Fibroblast of lung (primary cell): ENCODE measurements around the gene ZNF792.

ENCODE experiments used
- CTCF ChIP-seq, 2 donors: IDR thresholded peaks in 1 of 2; conservative IDR thresholded peaks in 1 of 2; 1 replicate in 1 of 2; 2 replicates in 1 of 2; pipeline ENCODE4 v1.5.1; 2011 to 2012; ENCODE audit warnings: low read length in 2 of 2, control low read depth in 1 of 2, inconsistent platforms in 1 of 2, low read depth in 1 of 2, mild to moderate bottlenecking in 1 of 2
- EZH2 ChIP-seq: IDR thresholded peaks from 2 replicates; pipeline ENCODE4 v1.5.1; 2012; ENCODE audit warnings: low read length, control low read depth, mild to moderate bottlenecking; ENCODE audit errors: missing control alignments

DNA sequence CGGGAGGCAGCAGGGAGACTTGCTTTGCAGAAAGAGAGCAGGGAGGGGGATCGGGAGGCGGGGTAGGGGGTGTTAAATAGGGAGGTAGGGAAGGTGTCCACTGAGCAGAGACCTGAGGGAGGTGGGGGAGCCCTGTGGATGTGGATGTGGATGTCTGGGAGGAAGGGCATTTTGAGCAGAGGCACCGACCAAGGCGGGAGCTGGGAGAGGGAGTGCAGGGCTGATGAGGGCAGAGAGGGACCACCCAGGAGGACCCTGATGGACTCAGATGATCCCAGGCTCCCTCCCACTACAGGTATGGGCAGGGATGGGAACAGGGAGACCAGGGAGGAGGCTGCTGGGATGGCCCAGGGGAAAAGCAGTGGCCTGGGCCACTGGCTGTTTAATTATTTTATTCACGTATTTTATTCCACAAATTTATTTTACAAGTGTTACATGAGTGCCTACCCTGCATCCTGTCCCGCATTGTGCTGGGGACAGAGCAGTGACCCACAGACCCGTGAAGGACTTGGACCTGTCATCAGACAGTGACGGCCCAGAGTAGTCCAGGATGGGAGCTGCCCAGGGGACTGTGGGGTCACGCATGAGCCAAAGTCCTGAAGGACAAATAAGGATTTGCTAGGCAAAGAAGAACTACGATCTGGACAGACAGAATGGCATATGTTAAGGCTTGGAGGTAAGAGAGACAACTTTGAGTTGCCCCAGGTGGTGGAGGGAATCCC is 41.4 kb upstream of the ZNF792 start:
- TF ChIP-seq CTCF (conservative IDR thresholded peaks at IDR 0.05 in 1 of 2, IDR thresholded peaks at IDR 0.05 in 1 of 2; ENCODE audit: low read depth in 1 of 2, low read length in 2 of 2) (no peak), EZH2 (no peak)
